ENCODE measurements around the gene C2orf80.

The C2orf80 gene

GRCh38 chr2:208183526-208183925 lies 6.3 kb downstream of the C2orf80 start:
- FAIRE-seq (no peak), DNase-seq (ENCODE audit: extremely low spot score, insufficient read length, low read depth) (no peak)

- FAIRE-seq, result no peak
Measured at GRCh38 chr2:208182835-208183234, 7.0 kb downstream of the C2orf80 start.

GRCh38 chr2:208179028-208179609 lies 10.7 kb downstream of the C2orf80 start:
- DNase-seq (ENCODE audit: extremely low spot score, insufficient read length, low read depth) (no peak), FAIRE-seq (no peak)

More at GRCh38 chr2:208182835-208183234, 7.0 kb downstream of the C2orf80 start:
- no peak for DNase-seq (ENCODE audit: extremely low spot score, insufficient read length, low read depth)

- DNase-seq (ENCODE audit: extremely low spot score, insufficient read length, low read depth) (no peak), FAIRE-seq (no peak)
Measured at GRCh38 chr2:208175840-208176153, 14.0 kb downstream of the C2orf80 start.

- FAIRE-seq (peak; percentile 93), DNase-seq (ENCODE audit: extremely low spot score, insufficient read length, low read depth) (peak; percentile 54)
Measured at GRCh38 chr2:208175069-208175839, 14.6 kb downstream of the C2orf80 start.

GRCh38 chr2:208174144-208174543 lies 15.7 kb downstream of the C2orf80 start:
- DNase-seq (ENCODE audit: extremely low spot score, insufficient read length, low read depth), result no peak
- no peak for FAIRE-seq

GRCh38 chr2:208172125-208172524 lies 17.7 kb downstream of the C2orf80 start:
- FAIRE-seq (no peak), DNase-seq (ENCODE audit: extremely low spot score, insufficient read length, low read depth) (no peak)

- DNase-seq (ENCODE audit: extremely low spot score, insufficient read length, low read depth) (no peak), FAIRE-seq (no peak)
Measured at GRCh38 chr2:208164951-208165755, 24.7 kb downstream of the C2orf80 start.

GRCh38 chr2:208163489-208163888 lies 26.3 kb downstream of the C2orf80 start, which contains the start of gene CRYGA:
TSS of gene CRYGA (minus strand) at chr2:208163589. CDS start at chr2:208163556, 33 bp downstream.
- no peak for FAIRE-seq
- no peak for DNase-seq (ENCODE audit: extremely low spot score, insufficient read length, low read depth)

- FAIRE-seq (no peak), DNase-seq (ENCODE audit: extremely low spot score, insufficient read length, low read depth) (no peak)
Measured at GRCh38 chr2:208156439-208156838, 33.4 kb downstream of the C2orf80 start.

- DNase-seq (ENCODE audit: extremely low spot score, insufficient read length, low read depth), result no peak
Measured at GRCh38 chr2:208153156-208153555, 36.7 kb downstream of the C2orf80 start.

GRCh38 chr2:208150956-208151355 lies 38.9 kb downstream of the C2orf80 start:
- FAIRE-seq (no peak), DNase-seq (ENCODE audit: extremely low spot score, insufficient read length, low read depth) (no peak)

More at GRCh38 chr2:208153156-208153555, 36.7 kb downstream of the C2orf80 start:
- no peak for FAIRE-seq

- DNase-seq (ENCODE audit: extremely low spot score, insufficient read length, low read depth) (no peak), FAIRE-seq (no peak)
Measured at GRCh38 chr2:208150094-208150493, 39.7 kb downstream of the C2orf80 start.

- FAIRE-seq, result no peak
- no peak for DNase-seq (ENCODE audit: extremely low spot score, insufficient read length, low read depth)
Measured at GRCh38 chr2:208148803-208149202, 41.0 kb downstream of the C2orf80 start.

- no peak for DNase-seq (ENCODE audit: extremely low spot score, insufficient read length, low read depth)
- FAIRE-seq, result no peak
Measured at GRCh38 chr2:208147759-208148158, 42.1 kb downstream of the C2orf80 start.

GRCh38 chr2:208147008-208147407 lies 42.8 kb downstream of the C2orf80 start:
- FAIRE-seq, result no peak

GRCh38 chr2:208146006-208146405 lies 43.8 kb downstream of the C2orf80 start, which contains the start of gene CRYGB:
TSS of gene CRYGB (minus strand) at chr2:208146158. CDS start at chr2:208146120, 38 bp downstream.
- DNase-seq (ENCODE audit: extremely low spot score, insufficient read length, low read depth) (no peak), FAIRE-seq (no peak)

More at GRCh38 chr2:208147008-208147407, 42.8 kb downstream of the C2orf80 start:
- DNase-seq (ENCODE audit: extremely low spot score, insufficient read length, low read depth), result no peak

GRCh38 chr2:208142925-208143799 lies 46.7 kb downstream of the C2orf80 start:
- no peak for FAIRE-seq
- no peak for DNase-seq (ENCODE audit: extremely low spot score, insufficient read length, low read depth)

- FAIRE-seq, result no peak
Measured at GRCh38 chr2:208142240-208142924, 47.4 kb downstream of the C2orf80 start.

More at GRCh38 chr2:208142240-208142924, 47.4 kb downstream of the C2orf80 start:
- no peak for DNase-seq (ENCODE audit: extremely low spot score, insufficient read length, low read depth)
